SHP77 treated with DMSO at 0.1 percent for 48 hours (cell line): ENCODE data around the gene REM1.

Experiments used
- DNase-seq: peaks from one replicate; lab custom pipeline; 2025; lab: John Stamatoyannopoulos, UW

REM1 gene

GRCh38 chr20:31523361-31524283 lies 48.5 kb downstream of the REM1 start:
- no peak for DNase-seq

DNA sequence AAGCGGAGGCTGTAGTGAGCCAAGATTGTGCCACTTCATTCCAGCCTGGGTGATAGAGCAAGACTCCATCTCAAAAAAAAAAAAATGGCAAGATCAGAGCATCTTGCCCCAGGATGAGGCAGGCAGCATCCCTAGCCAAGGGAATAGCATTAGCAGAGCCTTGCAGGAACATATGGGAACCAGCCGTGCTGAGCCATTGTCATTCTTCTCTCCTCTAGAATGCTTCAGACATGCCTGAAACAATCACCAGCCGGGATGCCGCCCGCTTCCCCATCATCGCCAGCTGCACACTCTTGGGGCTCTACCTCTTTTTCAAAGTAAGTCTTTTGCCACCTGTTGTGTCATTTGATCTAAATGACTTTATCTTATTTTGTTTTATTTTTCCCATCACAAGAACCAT lies 52.2 kb downstream of the REM1 start:
- no peak for DNase-seq
